D721Med (cell line): Measurements from ENCODE around the gene KRTAP12-2.
"Not testable (repeated sequence)": the region's sequence is repeated elsewhere in the genome, so short reads cannot be mapped to it uniquely, and the experiment has no call there.

Source experiments
- DNase-seq: peaks from one replicate; pipeline ENCODE4 v3.0.0; 2011; ENCODE audit warnings: low spot score; ENCODE audit not compliant: insufficient read length
- FAIRE-seq: peaks from 2 replicates; lab custom pipeline; 2011; peaks lifted over from hg19 to GRCh38; lab: Jason Lieb, UNC
- TF ChIP-seq, protein P1 (sequence below): IDR thresholded peaks from 2 replicates; pipeline ENCODE4 v1.5.1; 2012; ENCODE audit warnings: mild to moderate bottlenecking, control low read depth; ENCODE audit not compliant: insufficient read depth; ENCODE audit errors: missing control alignments

KRTAP12-2 gene

DNA sequence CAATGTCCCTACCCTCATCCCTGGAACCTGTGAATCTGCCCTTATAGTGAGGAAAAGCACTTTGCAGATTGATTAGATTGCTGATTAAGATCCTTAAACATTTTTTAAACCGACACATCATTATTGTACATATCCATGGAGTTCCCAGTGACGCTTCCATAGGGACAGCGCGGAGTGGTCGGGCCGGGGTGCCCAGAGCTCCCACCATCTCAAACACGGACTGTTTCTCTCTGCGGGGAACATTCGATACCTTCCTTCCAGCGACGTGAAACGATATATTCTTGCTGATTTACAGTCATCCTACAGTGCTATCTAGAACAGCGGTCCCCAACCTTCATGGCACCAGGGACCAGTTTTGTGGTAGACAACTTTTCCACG lies 34.3 kb upstream of the KRTAP12-2 start:
- DNase-seq (no peak), FAIRE-seq (no peak)
- TF ChIP-seq, protein P1, sequence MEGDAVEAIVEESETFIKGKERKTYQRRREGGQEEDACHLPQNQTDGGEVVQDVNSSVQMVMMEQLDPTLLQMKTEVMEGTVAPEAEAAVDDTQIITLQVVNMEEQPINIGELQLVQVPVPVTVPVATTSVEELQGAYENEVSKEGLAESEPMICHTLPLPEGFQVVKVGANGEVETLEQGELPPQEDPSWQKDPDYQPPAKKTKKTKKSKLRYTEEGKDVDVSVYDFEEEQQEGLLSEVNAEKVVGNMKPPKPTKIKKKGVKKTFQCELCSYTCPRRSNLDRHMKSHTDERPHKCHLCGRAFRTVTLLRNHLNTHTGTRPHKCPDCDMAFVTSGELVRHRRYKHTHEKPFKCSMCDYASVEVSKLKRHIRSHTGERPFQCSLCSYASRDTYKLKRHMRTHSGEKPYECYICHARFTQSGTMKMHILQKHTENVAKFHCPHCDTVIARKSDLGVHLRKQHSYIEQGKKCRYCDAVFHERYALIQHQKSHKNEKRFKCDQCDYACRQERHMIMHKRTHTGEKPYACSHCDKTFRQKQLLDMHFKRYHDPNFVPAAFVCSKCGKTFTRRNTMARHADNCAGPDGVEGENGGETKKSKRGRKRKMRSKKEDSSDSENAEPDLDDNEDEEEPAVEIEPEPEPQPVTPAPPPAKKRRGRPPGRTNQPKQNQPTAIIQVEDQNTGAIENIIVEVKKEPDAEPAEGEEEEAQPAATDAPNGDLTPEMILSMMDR: no peak

DNA sequence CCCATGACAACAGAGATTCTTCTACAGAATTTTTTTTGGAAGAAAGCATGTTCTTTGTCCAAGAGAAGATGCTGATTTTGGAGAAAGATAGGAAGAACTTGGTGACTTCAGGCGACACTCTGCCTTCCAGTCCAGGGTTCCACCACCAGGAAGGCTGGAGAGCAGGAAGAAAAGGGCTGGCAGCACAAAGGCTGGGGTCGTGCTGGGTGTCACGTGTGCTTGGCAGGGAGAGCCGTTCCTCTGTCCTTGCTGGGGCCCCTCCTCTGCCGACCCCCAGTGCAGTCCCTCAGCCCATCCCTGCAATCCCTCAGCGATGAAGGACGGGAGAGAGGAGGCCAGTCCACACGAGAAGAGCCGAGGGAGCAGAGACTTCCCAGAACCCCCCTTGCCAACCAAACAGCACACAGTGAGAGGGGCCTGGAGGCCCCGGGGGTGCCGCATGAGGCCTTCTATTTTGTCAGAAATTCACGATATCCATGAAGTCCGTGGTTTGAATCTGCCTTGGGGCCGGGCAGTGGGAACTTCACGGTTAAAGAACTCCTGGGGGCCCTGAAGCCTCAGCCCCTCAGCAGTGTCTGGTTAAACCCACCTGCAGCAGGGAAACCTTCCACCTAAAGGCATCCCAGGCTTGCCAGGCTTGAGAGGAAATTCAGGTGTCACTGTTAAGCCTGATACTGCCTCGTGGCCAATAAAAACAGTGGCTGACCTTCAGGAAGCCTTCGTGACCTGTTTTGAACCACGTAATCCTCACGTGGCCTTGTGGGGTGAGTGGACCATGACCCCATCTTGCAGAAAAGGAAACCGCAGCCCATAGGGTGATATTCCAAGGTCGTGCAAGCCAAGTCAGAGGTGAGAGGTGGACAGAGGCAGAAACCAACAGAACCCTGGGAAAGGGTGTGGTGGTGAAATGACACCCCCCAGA lies 33.6 kb upstream of the KRTAP12-2 start:
- TF ChIP-seq, protein P1: no peak
- DNase-seq: no peak
- no peak for FAIRE-seq

DNA sequence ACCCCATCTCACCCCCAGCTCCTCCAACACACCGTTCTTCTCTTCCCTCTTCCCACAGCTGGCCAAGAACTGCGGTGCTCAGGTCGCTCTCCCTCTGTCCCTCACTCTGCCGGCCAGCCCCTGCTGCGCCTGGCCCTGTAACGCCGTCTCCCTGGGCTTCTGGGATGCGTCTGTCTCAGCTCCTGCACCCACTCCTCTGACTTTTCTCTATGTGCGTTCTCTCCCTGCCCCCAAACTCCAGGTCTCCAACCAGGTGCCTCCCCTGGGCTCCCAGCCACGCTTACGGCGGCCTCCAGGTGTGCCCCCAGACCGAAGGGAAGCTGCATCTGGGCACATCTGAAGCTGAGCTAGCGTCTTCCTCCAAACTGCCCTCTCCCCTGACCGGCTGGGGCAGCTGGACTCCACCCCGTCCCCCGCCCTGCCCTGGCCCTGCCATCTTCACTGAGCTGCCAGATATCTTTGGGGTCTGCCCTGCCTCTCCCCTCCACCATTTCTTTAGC lies 32.8 kb upstream of the KRTAP12-2 start:
- TF ChIP-seq, protein P1: no peak
- FAIRE-seq (no peak), DNase-seq (no peak)

DNA sequence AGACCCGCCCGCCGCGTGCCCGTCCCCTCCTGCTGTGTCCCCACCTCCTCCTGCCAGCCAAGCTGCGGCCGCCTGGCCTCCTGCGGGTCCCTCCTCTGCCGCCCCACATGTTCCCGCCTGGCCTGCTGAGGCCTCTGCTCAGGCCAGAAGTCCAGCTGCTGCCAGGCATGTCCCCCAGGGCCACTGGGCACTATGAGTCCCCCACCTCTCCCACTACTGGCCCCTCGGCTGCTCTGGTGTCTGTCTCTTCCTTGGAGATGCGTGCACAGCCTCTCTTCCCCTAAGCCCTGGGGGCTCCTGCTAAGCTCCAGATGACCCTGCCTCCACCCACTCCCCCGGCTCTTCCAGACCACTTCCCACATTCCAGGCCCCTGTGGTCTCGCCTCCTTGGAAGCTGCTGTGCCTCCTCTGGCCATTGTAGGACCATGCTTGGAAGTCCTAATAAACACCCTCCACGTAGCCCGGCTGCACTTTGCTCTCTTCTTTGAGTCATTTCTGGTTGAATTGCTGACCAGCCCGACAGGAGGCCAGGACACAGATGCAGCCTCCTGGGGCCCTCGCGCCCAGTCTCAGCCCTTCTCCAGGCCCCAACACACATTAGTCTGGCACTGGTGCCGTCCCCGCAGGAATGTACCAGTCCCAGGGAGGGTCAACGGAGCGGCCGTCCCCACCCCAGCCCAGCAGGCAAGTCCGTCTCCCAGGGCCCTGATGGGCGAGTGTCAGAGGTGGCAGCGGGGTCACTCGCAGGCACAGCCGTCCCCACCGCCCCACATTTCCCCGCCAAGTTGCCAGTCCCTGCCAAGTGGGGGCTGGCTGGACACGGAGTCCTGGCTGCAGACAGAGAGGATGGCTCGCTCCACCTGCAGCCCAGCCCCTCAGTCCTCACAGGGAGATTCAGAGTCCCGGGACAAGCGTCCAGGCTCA lies 31.3 kb upstream of the KRTAP12-2 start:
- FAIRE-seq: no peak
- TF ChIP-seq, protein P1: no peak
- DNase-seq: no peak

DNA sequence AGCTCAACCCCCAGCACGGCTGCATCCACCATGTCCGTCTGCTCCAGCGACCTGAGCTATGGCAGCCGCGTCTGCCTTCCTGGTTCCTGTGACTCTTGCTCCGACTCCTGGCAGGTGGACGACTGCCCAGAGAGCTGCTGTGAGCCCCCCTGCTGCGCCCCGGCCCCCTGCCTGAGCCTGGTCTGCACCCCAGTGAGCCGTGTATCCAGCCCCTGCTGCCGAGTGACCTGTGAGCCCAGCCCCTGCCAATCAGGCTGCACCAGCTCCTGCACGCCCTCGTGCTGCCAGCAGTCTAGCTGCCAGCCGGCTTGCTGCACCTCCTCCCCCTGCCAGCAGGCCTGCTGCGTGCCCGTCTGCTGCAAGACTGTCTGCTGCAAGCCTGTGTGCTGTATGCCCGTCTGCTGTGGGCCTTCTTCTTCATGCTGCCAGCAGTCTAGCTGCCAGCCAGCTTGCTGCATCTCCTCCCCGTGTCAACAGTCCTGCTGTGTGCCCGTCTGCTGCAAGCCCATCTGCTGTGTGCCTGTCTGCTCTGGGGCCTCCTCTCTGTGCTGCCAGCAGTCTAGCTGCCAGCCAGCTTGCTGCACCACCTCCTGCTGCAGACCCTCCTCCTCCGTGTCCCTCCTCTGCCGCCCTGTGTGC lies 30.6 kb upstream of the KRTAP12-2 start, which contains the start of gene KRTAP10-12:
KRTAP10-12 (plus strand) TSS at position 1 of the 639 bp plus-strand sequence; CDS start at position 31, 30 bp downstream.
- FAIRE-seq, DNase-seq: not testable (repeated sequence)

DNA sequence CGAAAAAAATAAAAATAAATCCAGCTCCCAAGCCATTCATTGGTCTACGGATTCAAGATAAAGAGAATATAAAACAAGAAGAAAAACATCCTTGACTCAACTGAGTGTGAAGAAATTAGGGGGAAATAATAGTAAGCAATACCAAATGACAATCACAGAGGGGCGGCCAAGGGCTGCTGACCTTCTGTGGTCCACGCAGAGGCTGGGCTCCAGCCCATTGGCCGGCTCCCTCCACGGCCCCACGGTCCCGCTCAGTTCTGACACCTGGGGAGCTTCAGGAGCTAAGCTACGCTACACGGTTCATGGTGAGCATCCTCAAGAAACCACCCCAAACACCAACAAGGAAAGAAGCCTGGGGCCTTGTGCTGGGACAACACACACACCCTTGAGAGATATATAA lies 29.8 kb upstream of the KRTAP12-2 start:
- no peak for FAIRE-seq

More for the DNA sequence above, 29.8 kb upstream of the KRTAP12-2 start:
- TF ChIP-seq, protein P1: no peak
- no peak for DNase-seq
